Mesendoderm (in vitro differentiated cells): ENCODE results near the gene PATE3. TPM values are rescaled to one million over a fixed set of nuclear protein-coding genes. Genes with fewer than 3 reads are reported as not detected.

Experiments used
- DNase-seq: peaks from one replicate; pipeline ENCODE4 v3.0.0; 2013
- H2AK5ac ChIP-seq: 2 replicates; pipeline ENCODE4 v1.6.1; 2013; ENCODE audit warnings: low read length, inconsistent platforms
- H2BK120ac ChIP-seq: 2 replicates; pipeline ENCODE4 v1.6.1; 2013; ENCODE audit warnings: low read depth, mild to moderate bottlenecking, low read length, moderate library complexity, mixed read lengths
- H2BK15ac ChIP-seq: replicated peaks from 2 replicates; pipeline ENCODE4 v1.6.1; 2013; ENCODE audit warnings: low read depth, mild to moderate bottlenecking, moderate library complexity
- H2BK5ac ChIP-seq: 2 replicates; pipeline ENCODE4 v1.6.1; 2013; ENCODE audit warnings: low read length, inconsistent platforms
- H3K18ac ChIP-seq: 2 replicates; pipeline ENCODE4 v1.6.1; 2013; ENCODE audit warnings: mild to moderate bottlenecking, low read length, mixed read lengths
- H3K23ac ChIP-seq: one replicate; pipeline ENCODE4 v1.6.1; 2013; ENCODE audit warnings: low read length
- H3K27ac ChIP-seq: 2 replicates; pipeline ENCODE4 v1.5.1; 2013; ENCODE audit warnings: low read depth, mild to moderate bottlenecking, inconsistent platforms, low read length, moderate library complexity
- H3K27me3 ChIP-seq: 2 replicates; pipeline ENCODE4 v1.6.1; 2013; ENCODE audit warnings: low read length, control low read depth, mild to moderate bottlenecking, inconsistent platforms; ENCODE audit not compliant: insufficient read depth, poor library complexity
- H3K36me3 ChIP-seq: 2 replicates; pipeline ENCODE4 v1.6.1; 2013; ENCODE audit warnings: low read length, inconsistent platforms; ENCODE audit not compliant: control insufficient read depth, insufficient read depth
- H3K4ac ChIP-seq: one replicate; pipeline ENCODE4 v1.6.1; 2013; ENCODE audit warnings: low read depth, mild to moderate bottlenecking, low read length, moderate library complexity
- H3K4me1 ChIP-seq: 2 replicates; pipeline ENCODE4 v1.6.1; 2013; ENCODE audit warnings: low read depth, low read length, inconsistent platforms; ENCODE audit not compliant: control insufficient read depth
- H3K4me2 ChIP-seq: 2 replicates; pipeline ENCODE4 v1.6.1; 2013; ENCODE audit warnings: low read length
- H3K4me3 ChIP-seq: 2 replicates; pipeline ENCODE4 v1.5.1; 2013; ENCODE audit warnings: mild to moderate bottlenecking, low read length
- H3K56ac ChIP-seq: one replicate; pipeline ENCODE4 v1.6.1; 2013; ENCODE audit warnings: low read length
- H3K79me1 ChIP-seq: 2 replicates; pipeline ENCODE4 v1.6.1; 2013; ENCODE audit warnings: low read length, inconsistent platforms
- H3K79me2 ChIP-seq: 2 replicates; pipeline ENCODE4 v1.6.1; 2013; ENCODE audit warnings: mild to moderate bottlenecking, low read length; ENCODE audit not compliant: control insufficient read depth, insufficient read depth
- H3K9ac ChIP-seq: 2 replicates; pipeline ENCODE4 v1.6.1; 2013; ENCODE audit warnings: low read length, inconsistent platforms
- H4K5ac ChIP-seq: one replicate; pipeline ENCODE4 v1.6.1; 2013; ENCODE audit warnings: low read length
- H4K8ac ChIP-seq: one replicate; pipeline ENCODE4 v1.6.1; 2013; ENCODE audit warnings: low read depth, mild to moderate bottlenecking, control low read depth, low read length, moderate library complexity
- WGBS: extraction: QIAGEN DNeasy Blood & Tissue Kit; methylation state at CpG from one replicate; pipeline ENCODE4 v1.1.7; 2013; ENCODE audit warnings: low lambda C conversion rate, missing lambda C conversion rate; ENCODE audit not compliant: insufficient coverage; ENCODE audit errors: extremely low coverage; 5-methylcytosine and 5-hydroxymethylcytosine counted together
- polyA plus RNA-seq, 2 experiments: library from polyadenylated mRNA; stranded (reverse); fragments of 200-250 nt; gene quantifications; one replicate each; pipeline ENCODE4 v1.2.3, GENCODE V29; 2013

Gene PATE3
- not detected for polyA plus RNA-seq (2013, experiment 1 of 2)
- polyA plus RNA-seq (2013, experiment 2 of 2) = not detected

- no peak within 1 kb of the TSS for H3K4me2 ChIP-seq
- no CpG with 5 or more reads among the region's 2 CpGs for WGBS
- no peaks in the 10 kb centered on the region for H3K4me1 ChIP-seq
- no peak within 1 kb of the TSS for H3K23ac ChIP-seq
- H4K8ac ChIP-seq = no peak within 1 kb of the TSS
- no peak within 1 kb of the TSS for H3K9ac ChIP-seq
- H3K56ac ChIP-seq = no peak within 1 kb of the TSS
- H3K27ac ChIP-seq = no peak within 1 kb of the TSS
- H3K79me2 ChIP-seq = no peaks in the 10 kb centered on the region
- no peak within 1 kb of the TSS for H4K5ac ChIP-seq
- H2BK120ac ChIP-seq = no peak within 1 kb of the TSS
- peaks cover 1% of the 10 kb centered on the region for H3K27me3 ChIP-seq
- H3K79me1 ChIP-seq = no peaks in the 10 kb centered on the region
- H3K4ac ChIP-seq = no peak within 1 kb of the TSS
- no peak within 1 kb of the TSS for H2BK5ac ChIP-seq
- no peak within 1 kb of the TSS for H2AK5ac ChIP-seq
- no peak within 1 kb of the TSS for H2BK15ac ChIP-seq
- no peaks in the 10 kb centered on the region for H3K36me3 ChIP-seq
- H3K4me3 ChIP-seq = no peak within 1 kb of the TSS
- DNase-seq = no peak
- H3K18ac ChIP-seq = no peak within 1 kb of the TSS
Observed at GRCh38 chr11:125787827-125788226, at the start of gene PATE3. TSS of gene PATE3 (plus strand) at chr11:125788127. CDS start at chr11:125788152, 25 bp downstream.

GRCh38 chr11:125740617-125741016, 47.3 kb upstream of the PATE3 start:
- no peaks in the 10 kb centered on the region for H3K27me3 ChIP-seq
- H3K4ac ChIP-seq = no peak overlapping the region
- no peaks in the 10 kb centered on the region for H3K36me3 ChIP-seq
- H3K18ac ChIP-seq = no peak overlapping the region
- no peak overlapping the region for H4K5ac ChIP-seq
- no peak overlapping the region for H3K4me3 ChIP-seq
- H3K79me1 ChIP-seq = no peaks in the 10 kb centered on the region
- no peak for DNase-seq
- H3K56ac ChIP-seq = no peak overlapping the region
- no peak overlapping the region for H2BK5ac ChIP-seq
- H2BK15ac ChIP-seq = no peak overlapping the region
- no peak overlapping the region for H4K8ac ChIP-seq
- no peak overlapping the region for H2AK5ac ChIP-seq
- no peaks in the 10 kb centered on the region for H3K79me2 ChIP-seq
- H3K9ac ChIP-seq = no peak overlapping the region
- H3K4me1 ChIP-seq = no peaks in the 10 kb centered on the region
- H3K4me2 ChIP-seq = no peak overlapping the region
- no peak overlapping the region for H3K23ac ChIP-seq
- H2BK120ac ChIP-seq = no peak overlapping the region
- no peak overlapping the region for H3K27ac ChIP-seq

GRCh38 chr11:125743681-125744080, 44.2 kb upstream of the PATE3 start:
- H3K27me3 ChIP-seq = no peaks in the 10 kb centered on the region
- H3K79me2 ChIP-seq = no peaks in the 10 kb centered on the region
- no peak overlapping the region for H3K4ac ChIP-seq
- H3K36me3 ChIP-seq = no peaks in the 10 kb centered on the region
- no peak overlapping the region for H4K5ac ChIP-seq
- H3K23ac ChIP-seq = no peak overlapping the region
- H4K8ac ChIP-seq = no peak overlapping the region
- no peak overlapping the region for H2BK15ac ChIP-seq
- no peak overlapping the region for H2AK5ac ChIP-seq
- H2BK120ac ChIP-seq = no peak overlapping the region
- H3K9ac ChIP-seq = no peak overlapping the region
- no peak overlapping the region for H3K56ac ChIP-seq
- H3K4me2 ChIP-seq = no peak overlapping the region
- DNase-seq = no peak
- no peak overlapping the region for H3K27ac ChIP-seq
- no CpG with 5 or more reads among the region's 1 CpG for WGBS
- no peak overlapping the region for H2BK5ac ChIP-seq
- H3K4me3 ChIP-seq = no peak overlapping the region
- no peaks in the 10 kb centered on the region for H3K4me1 ChIP-seq
- no peaks in the 10 kb centered on the region for H3K79me1 ChIP-seq
- H3K18ac ChIP-seq = no peak overlapping the region

GRCh38 chr11:125745979-125746378, 41.9 kb upstream of the PATE3 start, which contains the start of gene PATE1:
TSS of gene PATE1 (plus strand) at chr11:125746279. CDS start at chr11:125746305, 26 bp downstream.
- no peak within 1 kb of the TSS for H3K18ac ChIP-seq
- H3K79me1 ChIP-seq = no peaks in the 10 kb centered on the region
- H4K5ac ChIP-seq = no peak within 1 kb of the TSS
- H3K4ac ChIP-seq = no peak within 1 kb of the TSS
- no peak within 1 kb of the TSS for H2BK15ac ChIP-seq
- no peaks in the 10 kb centered on the region for H3K4me1 ChIP-seq
- H2BK5ac ChIP-seq = no peak within 1 kb of the TSS
- no peaks in the 10 kb centered on the region for H3K79me2 ChIP-seq
- H3K4me3 ChIP-seq = no peak within 1 kb of the TSS
- no peak within 1 kb of the TSS for H3K56ac ChIP-seq
- no peak within 1 kb of the TSS for H3K27ac ChIP-seq
- H3K36me3 ChIP-seq = no peaks in the 10 kb centered on the region
- WGBS = no CpG with 5 or more reads among the region's 3 CpGs
- no peak within 1 kb of the TSS for H4K8ac ChIP-seq
- DNase-seq = no peak
- H3K9ac ChIP-seq = no peak within 1 kb of the TSS
- H3K23ac ChIP-seq = no peak within 1 kb of the TSS
- no peaks in the 10 kb centered on the region for H3K27me3 ChIP-seq
- no peak within 1 kb of the TSS for H2BK120ac ChIP-seq
- no peak within 1 kb of the TSS for H3K4me2 ChIP-seq
- H2AK5ac ChIP-seq = no peak within 1 kb of the TSS

- Histone ChIP-seq H2BK15ac (no peak overlapping the region), H3K56ac (no peak overlapping the region), H3K79me1 (no peaks in the 10 kb centered on the region), H2BK120ac (no peak overlapping the region), H3K4me3 (no peak overlapping the region), H3K4me2 (no peak overlapping the region), H3K9ac (no peak overlapping the region), H3K23ac (no peak overlapping the region), H3K79me2 (no peaks in the 10 kb centered on the region), H3K18ac (no peak overlapping the region), H4K8ac (no peak overlapping the region), H3K36me3 (no peaks in the 10 kb centered on the region), H2BK5ac (no peak overlapping the region), H3K4ac (no peak overlapping the region), H3K4me1 (no peaks in the 10 kb centered on the region), H3K27me3 (no peaks in the 10 kb centered on the region), H2AK5ac (no peak overlapping the region), H3K27ac (no peak overlapping the region), H4K5ac (peak overlapping the region; percentile 24)
- DNase-seq = no peak
- no CpG with 5 or more reads among the region's 2 CpGs for WGBS
Observed at GRCh38 chr11:125750629-125751028, 37.3 kb upstream of the PATE3 start.

- WGBS = no CpG with 5 or more reads among the region's 7 CpGs
- Histone ChIP-seq H3K27me3 (no peaks in the 10 kb centered on the region), H3K9ac (no peak overlapping the region), H2AK5ac (no peak overlapping the region), H3K4me2 (no peak overlapping the region), H3K79me2 (no peaks in the 10 kb centered on the region), H3K56ac (no peak overlapping the region), H3K4me1 (no peaks in the 10 kb centered on the region), H3K27ac (no peak overlapping the region), H2BK120ac (no peak overlapping the region), H3K18ac (no peak overlapping the region), H2BK5ac (no peak overlapping the region), H3K36me3 (no peaks in the 10 kb centered on the region), H3K4ac (no peak overlapping the region), H4K5ac (no peak overlapping the region), H3K23ac (no peak overlapping the region), H2BK15ac (no peak overlapping the region), H4K8ac (no peak overlapping the region), H3K4me3 (no peak overlapping the region), H3K79me1 (no peaks in the 10 kb centered on the region)
- DNase-seq = no peak
Observed at GRCh38 chr11:125756050-125756449, 31.9 kb upstream of the PATE3 start.
